Ureter (tissue), 1 donor: ENCODE measurements around the gene PIWIL4. TPM values are rescaled to one million over a fixed set of nuclear protein-coding genes. Genes with fewer than 3 reads are reported as not detected.

Source experiments
- DNase-seq: peaks from one replicate; pipeline ENCODE4 v3.0.0-alpha.2; 2020; ENCODE audit warnings: low spot score
- total RNA-seq: library from RNA; stranded (reverse); gene quantifications from one replicate; pipeline ENCODE4 v1.2.4, GENCODE V29; 2023
- donor health status: DM: yes; HTN: yes; CAD: no.

Gene PIWIL4
- total RNA-seq, 1 donor from 2014 or later = 3.7 TPM

DNA sequence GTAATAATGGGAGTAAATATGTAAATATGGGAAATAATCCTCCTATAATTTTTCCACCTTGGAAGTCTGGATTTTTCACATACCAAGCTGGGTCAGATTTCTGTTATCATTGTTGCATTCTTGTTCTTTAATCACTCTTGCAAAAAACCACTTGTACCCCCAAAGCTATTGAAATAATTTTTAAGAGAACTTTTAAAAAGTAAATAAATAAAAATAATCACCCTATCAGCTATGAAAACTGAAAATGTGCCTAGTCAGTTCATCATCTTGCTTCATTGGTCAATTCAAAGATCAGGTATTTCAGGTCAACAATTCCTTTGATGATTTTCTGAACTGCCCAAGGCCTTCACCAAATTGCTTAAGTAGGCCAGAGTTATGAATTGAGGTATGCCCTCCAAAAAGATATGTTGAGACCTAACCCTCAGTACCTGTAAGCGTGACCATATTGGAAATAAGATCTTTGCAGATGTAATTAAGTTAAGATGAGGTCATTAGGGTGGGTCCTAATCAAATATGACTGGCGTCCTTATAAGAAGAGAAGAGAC lies 95.8 kb downstream of the PIWIL4 start:
- DNase-seq = no peak

DNA sequence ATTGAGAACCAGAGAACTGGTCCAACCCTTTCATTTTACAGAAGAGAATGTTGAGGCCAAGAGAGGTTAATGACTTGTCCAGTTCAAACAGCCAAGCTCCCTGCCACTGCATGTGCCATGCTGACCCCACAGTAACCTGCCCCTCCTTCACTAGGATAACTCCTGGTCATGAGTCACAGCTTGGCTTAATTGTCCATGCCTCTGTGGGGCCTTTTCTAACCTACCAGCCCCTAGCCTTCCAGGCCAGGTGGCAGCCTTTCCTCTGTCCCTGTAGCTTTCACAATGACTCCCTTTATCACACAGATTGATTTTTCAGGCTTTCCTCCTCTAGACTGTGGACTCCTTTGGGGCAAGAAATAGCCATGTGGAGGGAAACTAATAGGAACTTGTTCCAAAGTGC lies 97.2 kb downstream of the PIWIL4 start:
- DNase-seq = no peak

DNA sequence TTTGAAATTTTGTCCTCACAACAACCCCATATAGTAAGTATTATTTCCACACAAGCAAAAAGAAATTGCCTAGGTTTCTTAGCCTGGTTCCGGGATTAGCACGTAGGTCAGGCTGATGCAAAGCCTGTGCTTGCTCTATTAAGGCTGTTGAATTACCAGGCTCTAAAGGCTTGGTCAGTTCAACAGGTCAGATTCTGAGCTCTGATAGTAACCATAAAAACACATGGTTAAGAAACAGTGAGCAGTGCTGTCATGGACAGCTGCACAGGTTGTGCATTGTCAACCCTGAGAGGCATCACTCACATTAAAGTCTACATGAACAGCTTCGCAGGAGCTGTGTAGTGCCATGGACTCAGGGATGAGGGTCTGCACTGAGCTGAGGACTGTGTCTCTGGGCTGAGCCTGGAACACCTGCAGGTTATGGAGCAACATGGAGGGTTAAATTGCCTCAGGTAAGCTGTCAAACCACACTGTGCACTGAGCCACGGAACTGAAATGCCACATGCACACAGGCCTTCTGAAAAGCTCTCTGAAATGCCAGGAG lies 98.0 kb downstream of the PIWIL4 start:
- no peak for DNase-seq

DNA sequence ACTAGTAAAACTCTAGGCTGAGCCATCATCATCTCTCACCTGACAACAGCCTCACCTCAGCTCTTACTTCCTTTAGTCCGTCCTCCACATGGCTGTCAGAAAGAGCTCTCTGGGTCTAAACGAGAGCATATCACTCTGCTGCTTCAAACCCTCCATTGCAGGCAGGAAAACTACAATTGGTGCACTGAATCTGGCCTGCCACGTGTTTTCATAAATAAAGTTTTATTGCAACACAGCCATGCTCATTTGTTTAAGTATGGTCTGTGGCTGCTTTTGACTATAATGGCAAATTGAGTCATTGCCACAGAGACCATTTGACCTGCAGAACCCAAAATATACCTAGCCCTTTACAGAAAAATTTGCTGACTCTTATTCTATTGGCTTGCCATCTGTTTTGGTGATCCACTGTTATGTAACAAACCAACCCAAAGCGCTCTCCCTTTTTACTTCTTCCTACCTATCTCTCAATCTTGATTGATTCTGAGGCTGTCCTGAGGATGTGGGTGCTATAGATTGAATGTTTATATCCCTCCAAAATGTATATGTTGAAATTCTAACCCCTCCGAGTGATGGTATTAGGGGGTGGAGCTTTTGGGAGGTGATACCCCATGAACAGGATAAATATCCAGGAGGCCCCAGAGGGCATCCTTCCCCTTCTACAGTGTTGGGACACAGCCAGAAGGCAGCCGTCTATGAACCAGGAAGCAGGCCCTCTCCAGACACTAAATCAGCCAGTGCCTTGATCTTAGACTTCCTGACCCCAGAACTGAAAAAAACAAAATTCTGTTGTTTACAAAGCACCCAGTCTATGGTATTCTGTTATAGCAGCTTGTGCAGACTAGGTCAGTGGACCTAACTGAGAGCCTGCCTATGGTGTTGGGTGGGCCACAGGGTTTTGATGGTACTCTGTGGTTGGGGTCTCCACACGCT lies 99.9 kb downstream of the PIWIL4 start:
- DNase-seq = no peak

DNA sequence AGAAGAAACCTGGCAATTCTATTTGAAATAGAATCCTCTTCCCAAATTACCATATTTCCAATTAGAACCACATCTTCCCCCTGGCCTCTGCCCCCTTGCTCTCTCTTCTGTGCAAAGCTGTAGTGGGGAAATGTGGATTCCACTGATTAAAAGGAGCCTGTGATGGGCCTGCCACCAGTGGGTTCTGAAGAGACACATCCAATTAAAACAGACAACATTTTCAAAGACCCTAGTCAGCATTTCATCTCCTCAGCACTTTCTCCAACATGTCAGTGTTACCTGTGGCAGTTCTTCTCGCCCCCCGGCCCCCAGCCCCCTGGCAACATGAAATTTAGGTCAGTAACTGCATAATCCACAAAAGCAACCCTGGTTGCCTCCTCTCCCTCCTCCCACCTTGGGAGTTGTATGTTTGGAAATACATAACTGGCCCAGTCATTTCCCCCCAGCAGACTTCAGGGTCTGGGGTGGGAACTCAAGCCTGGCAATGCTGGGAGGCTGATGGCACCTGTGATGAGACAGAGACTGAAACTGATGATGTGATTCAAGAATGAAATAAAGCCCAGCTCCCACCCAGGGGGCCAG lies 101.1 kb downstream of the PIWIL4 start:
- no peak for DNase-seq

DNA sequence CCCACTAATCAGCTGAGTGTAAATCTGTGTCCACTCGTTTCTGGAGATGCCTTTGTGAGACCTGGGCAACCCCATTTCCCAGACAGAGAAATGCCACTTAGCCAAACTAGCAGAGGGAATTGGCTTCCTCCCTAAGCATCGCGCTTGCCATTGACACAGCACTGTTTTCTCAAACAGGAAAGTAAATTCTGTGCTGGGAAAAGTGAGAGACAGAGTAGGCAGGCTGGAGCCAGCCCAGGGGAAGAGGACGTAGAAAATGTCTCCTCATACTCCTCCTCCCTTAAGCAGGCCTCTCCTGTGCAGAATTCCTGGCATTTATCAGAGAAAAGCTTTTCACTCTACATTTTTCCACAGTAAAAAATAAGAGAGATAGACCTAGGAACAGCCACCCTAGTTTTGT lies 101.9 kb downstream of the PIWIL4 start:
- no peak for DNase-seq

Other genes starting within 250 kb of the PIWIL4 start
- not detected for gene GPR83, start 165.9 kb upstream of the PIWIL4 start, total RNA-seq
- gene MRE11, start 73.5 kb upstream of the PIWIL4 start, total RNA-seq = 26.1 TPM
- gene ANKRD49, start 73.4 kb upstream of the PIWIL4 start, total RNA-seq = 13.9 TPM
- not detected for gene C11orf97, start 54.9 kb upstream of the PIWIL4 start, total RNA-seq
- gene FUT4, start 23.4 kb upstream of the PIWIL4 start, total RNA-seq = 6.6 TPM
- 84.2 TPM for gene AMOTL1, start 201.0 kb downstream of the PIWIL4 start, total RNA-seq